SK-N-MC (cell line): ENCODE data around the gene STON1.
"Not testable (repeated sequence)": the region's sequence is repeated elsewhere in the genome, so short reads cannot be mapped to it uniquely, and the experiment has no call there.

ENCODE experiments used
- DNase-seq: peaks from one replicate; pipeline ENCODE4 v3.0.0-alpha.2; 2011; ENCODE audit warnings: low read depth, low spot score
- H3K27ac ChIP-seq: fragments of 200-600 bp; sonication (generic); 2 replicates; pipeline ENCODE4 v1.5.1; 2016; ENCODE audit warnings: mixed run types
- H3K36me3 ChIP-seq: fragments of 200-600 bp; sonication (generic); 2 replicates; pipeline ENCODE4 v1.6.1; 2017; ENCODE audit warnings: antibody characterized with exemption, low read length, mixed read lengths; ENCODE audit not compliant: insufficient read depth
- H3K4me3 ChIP-seq: fragments of 200-600 bp; sonication (generic); 2 replicates; pipeline ENCODE4 v1.5.1; 2016
- H3K9ac ChIP-seq: fragments of 200-600 bp; sonication (generic); 2 replicates; pipeline ENCODE4 v1.8.0; 2017; ENCODE audit warnings: mixed run types, mixed read lengths; ENCODE audit not compliant: insufficient read length
- H3K9me3 ChIP-seq: fragments of 200-600 bp; sonication (generic); 2 replicates; pipeline ENCODE4 v1.6.1; 2017; ENCODE audit warnings: low read depth, mild to moderate bottlenecking, antibody characterized with exemption, low read length, moderate library complexity, mixed read lengths
- EZH2 ChIP-seq: fragments of 200-600 bp; sonication (generic); IDR thresholded peaks from one replicate; pipeline ENCODE4 v1.6.1; 2017; ENCODE audit warnings: antibody characterized with exemption
- FOXP2 ChIP-seq: optimal IDR thresholded peaks from 2 replicates; pipeline ENCODE3; 2011; ENCODE audit warnings: mild to moderate bottlenecking, moderate library complexity; ENCODE audit not compliant: insufficient read depth; ENCODE audit errors: extremely low read length, control extremely low read depth
- POLR2AphosphoS5 ChIP-seq: IDR thresholded peaks from 2 replicates; pipeline ENCODE4 v1.6.1; 2012; ENCODE audit warnings: mild to moderate bottlenecking, low read depth, low read length, borderline replicate concordance

Gene STON1

DNA sequence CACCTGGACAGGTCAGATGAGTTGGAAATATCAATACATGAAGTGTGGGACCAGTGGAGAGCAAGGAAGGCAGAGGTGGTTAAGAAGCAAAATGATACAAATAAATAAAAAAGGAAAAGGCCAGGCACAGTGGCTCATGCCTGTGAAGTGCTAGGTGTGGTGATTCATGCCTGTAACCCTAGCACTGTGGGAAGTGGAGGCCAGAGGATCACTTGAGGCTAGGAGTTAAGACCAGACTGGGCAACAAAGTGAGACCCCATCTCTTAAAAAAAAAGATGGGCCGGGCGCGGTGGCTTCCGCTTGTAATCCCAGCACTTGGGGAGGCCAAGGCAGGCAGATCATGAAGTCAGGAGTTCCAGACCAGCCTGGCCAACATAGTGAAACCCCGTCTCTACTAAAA, 2.9 kb downstream of the STON1 start:
- no peaks in the 10 kb centered on the region for H3K36me3 ChIP-seq
- H3K9me3 ChIP-seq: no peaks in the 10 kb centered on the region
- TF ChIP-seq FOXP2: no peak
- no peak for TF ChIP-seq POLR2AphosphoS5
- no peak overlapping the region for H3K9ac ChIP-seq
- peak overlapping the region; percentile 60; the same call in 1 of the 2 replicates for H3K27ac ChIP-seq
- H3K4me3 ChIP-seq: no peak overlapping the region
- DNase-seq: no peak

DNA sequence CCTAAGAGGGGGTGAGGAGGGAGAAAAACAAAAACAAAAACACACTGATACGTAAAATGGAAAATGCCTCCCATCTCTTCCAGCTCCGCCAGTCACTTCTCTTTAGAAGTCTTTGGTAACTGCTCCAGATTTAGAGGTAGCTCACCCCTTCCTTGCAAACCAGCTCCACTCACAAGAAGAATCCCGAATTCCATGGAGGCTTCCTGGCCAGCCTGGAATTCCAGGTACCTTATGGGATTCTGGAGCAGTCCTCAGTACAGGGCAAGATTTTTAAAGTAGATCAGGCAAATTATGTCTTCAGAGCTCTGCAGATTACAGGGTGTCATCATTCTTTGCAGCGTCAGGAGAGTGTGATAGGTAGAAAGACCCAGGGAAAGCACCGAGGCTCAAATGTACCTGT, 4.8 kb downstream of the STON1 start:
- Histone ChIP-seq H3K4me3 (no peak overlapping the region), H3K9me3 (no peaks in the 10 kb centered on the region), H3K27ac (no peak overlapping the region), H3K36me3 (no peaks in the 10 kb centered on the region), H3K9ac (no peak overlapping the region)
- TF ChIP-seq POLR2AphosphoS5: no peak
- no peak for TF ChIP-seq EZH2
- TF ChIP-seq FOXP2: no peak
- no peak for DNase-seq

DNA sequence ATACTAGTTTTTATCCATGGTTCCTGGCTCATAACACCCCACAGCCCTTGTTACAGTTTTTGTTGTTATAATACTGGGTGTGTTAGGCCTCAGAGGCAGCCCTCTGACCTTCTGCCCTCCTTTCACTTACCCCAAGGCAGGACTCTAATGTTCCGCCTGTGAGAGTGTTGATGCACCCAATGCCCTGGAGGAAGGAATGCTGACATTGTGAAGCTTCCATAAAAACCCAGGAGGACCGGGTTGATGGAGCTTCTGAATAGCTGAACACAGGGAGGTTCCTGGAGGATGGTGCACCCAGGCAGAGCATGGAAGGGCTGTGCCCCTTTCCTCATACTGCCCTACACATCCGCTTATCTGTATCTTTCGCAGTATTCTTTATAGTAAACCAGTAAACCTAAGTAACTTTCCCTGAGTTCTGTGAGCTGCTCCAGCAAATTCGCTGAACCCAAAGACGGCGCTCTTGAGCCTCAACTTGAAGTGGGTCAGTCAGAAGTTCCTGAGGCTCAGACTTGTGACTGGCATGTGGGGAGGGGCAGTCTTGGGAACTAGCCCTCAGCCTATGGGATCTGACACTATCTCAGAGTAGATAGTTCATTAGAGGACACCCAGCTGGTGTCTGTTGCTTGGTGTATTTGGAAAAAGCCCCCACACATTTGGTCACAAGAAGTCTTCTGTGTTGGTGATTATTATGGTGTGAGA, 10.4 kb downstream of the STON1 start:
- Histone ChIP-seq H3K9me3 (no peaks in the 10 kb centered on the region), H3K4me3 (no peak overlapping the region), H3K36me3 (no peaks in the 10 kb centered on the region), H3K9ac (no peak overlapping the region), H3K27ac (no peak overlapping the region)
- DNase-seq: no peak
- TF ChIP-seq EZH2: no peak

DNA sequence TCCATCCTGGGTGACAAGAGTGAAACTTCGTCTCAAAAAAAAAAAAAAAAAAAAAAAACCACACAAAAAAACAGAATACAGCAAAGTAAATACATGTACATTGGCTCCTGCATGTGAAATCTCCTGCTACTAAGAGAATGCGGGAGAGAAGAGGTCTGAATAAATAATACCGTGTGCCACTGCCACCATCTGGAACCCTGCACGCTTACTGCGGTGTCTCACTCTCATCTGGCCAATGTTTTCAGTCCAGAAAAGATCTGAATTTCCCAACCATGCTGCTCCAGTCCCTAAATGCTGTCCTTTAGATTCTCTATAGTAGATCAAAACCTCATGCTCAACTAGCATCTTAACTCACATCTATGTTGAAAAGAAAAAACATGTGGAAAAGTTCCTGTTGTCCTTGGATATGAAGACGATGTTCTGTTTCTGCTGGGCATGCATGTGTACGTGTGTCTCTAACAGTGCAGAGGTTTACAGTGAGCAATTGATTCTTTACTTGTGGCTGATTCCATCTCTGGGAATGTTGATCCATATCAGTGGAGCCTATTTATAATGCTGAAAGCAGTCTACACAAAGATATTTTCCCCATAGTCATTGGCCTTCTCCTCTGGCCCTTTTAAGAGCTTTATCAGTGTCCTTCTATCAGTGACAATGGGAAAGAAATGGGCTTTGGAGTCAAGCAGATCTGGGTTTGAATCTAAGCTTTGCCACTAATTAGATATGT, 11.9 kb downstream of the STON1 start:
- Histone ChIP-seq H3K9me3 (no peaks in the 10 kb centered on the region), H3K9ac (no peak overlapping the region), H3K27ac (no peak overlapping the region), H3K36me3 (no peaks in the 10 kb centered on the region), H3K4me3 (no peak overlapping the region)
- DNase-seq: no peak
- TF ChIP-seq FOXP2 (no peak), POLR2AphosphoS5 (no peak), EZH2 (no peak)

DNA sequence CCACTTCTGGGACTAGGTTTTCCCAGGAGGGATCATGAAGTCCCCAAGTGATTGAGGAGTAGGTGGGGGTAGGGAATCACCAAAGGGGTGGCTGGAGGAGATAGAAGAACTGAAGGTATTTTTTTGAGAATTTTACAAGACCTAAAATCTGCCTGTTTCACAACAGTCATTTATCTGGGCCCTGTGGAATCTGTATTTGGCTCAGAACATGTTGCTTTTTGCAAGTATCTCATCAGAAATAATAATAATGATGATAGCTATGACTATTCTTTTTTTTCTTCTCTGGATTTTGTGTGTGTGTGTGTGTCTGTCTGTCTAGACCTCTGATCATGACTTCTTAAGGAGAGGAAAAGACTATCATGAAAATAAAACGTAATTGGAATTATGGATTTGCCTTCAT, 13.9 kb downstream of the STON1 start:
- Histone ChIP-seq H3K36me3 (no peaks in the 10 kb centered on the region), H3K9ac (no peak overlapping the region), H3K27ac (no peak overlapping the region), H3K4me3 (no peak overlapping the region), H3K9me3 (no peaks in the 10 kb centered on the region)
- TF ChIP-seq EZH2 (no peak), FOXP2 (no peak), POLR2AphosphoS5 (no peak)
- no peak for DNase-seq

DNA sequence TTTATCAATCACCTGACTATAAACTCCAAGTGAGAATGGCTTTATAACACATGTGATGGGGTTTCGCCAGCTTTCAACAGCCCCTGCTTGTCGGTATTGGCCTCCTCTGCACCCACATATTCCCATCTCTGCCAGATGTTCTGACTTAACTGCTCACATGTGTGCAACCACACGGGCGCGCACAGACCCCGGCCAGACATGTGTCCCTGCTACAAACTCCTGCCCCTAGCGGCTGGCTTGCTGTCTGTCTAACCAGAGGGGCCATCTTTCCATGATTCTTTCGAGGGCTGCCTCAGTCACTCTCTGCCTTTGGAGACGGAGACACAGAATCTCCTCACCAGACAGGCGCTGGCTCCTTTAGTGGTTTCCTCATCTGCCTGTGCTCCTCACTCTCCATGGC, 15.3 kb downstream of the STON1 start:
- no peaks in the 10 kb centered on the region for H3K9me3 ChIP-seq
- H3K27ac ChIP-seq: no peak overlapping the region
- H3K9ac ChIP-seq: no peak overlapping the region
- H3K4me3 ChIP-seq: no peak overlapping the region
- H3K36me3 ChIP-seq: no peaks in the 10 kb centered on the region
- TF ChIP-seq FOXP2 (no peak), EZH2 (no peak), POLR2AphosphoS5 (no peak)
- DNase-seq: no peak

DNA sequence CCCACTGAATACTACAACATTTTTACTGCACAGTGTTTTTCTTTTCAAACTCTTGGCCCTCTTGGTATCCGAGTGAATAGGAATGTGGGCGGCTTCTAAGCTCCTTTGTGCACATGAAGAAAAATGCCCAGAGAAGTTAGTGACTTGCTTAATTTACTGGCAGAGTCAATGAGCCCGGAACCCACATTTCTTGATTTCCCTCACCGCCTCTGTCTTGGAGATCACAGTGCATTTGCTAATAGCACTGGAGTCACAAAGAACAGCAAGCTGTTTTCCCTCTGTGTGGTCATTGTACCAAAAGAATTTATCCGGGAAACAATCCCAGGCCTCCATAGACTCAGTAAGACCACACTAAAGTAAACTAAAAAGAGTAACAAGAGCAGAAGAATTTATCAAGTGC, 18.9 kb downstream of the STON1 start:
- Histone ChIP-seq H3K4me3 (no peak overlapping the region), H3K9ac (no peak overlapping the region), H3K27ac (no peak overlapping the region), H3K9me3 (no peaks in the 10 kb centered on the region), H3K36me3 (no peaks in the 10 kb centered on the region)
- DNase-seq: no peak
- TF ChIP-seq EZH2 (no peak), FOXP2 (no peak), POLR2AphosphoS5 (no peak)

DNA sequence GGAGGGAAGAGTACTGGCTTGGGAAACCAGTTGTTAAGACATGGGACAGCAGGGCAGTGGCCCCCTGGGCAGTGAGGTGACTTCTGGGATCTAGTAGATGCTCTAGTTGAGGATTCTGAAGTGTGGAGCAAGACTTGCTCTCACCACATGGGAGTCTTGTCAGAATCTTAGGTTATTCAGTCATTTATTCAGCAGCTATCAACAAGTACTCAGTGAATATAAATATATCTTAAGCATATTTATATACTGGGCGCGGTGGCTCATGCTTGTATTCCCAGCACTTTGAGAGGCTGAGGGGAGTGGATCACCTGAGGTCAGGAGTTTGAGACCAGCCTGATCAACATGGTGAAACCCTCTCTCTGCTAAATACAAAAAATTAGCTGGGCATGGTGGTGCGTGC, 20.0 kb downstream of the STON1 start:
- no peak overlapping the region for H3K4me3 ChIP-seq
- DNase-seq: no peak
- H3K9me3 ChIP-seq: no peaks in the 10 kb centered on the region
- no peaks in the 10 kb centered on the region for H3K36me3 ChIP-seq
- H3K9ac ChIP-seq: no peak overlapping the region
- H3K27ac ChIP-seq: no peak overlapping the region
- TF ChIP-seq POLR2AphosphoS5 (no peak), EZH2 (no peak), FOXP2 (no peak)

DNA sequence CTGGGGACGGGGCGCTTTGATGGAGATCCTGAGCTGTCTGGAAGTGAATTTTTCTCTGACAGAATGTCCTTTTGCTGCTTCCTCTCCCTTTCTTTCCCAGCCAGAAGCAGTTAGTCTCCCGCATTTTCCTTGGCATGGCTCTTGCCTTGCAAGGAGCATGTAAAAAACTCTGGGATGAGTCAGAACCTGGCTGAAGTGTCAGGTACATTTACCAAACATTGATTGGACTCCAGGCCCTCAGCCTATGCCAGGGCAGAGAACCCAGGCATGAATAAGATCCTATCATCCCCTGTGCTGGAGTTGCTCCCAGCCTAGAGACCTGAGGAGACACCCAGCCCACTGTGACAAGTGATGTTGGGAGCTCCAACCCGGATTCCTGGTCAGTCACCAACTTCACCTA, 21.6 kb downstream of the STON1 start:
- no peak for TF ChIP-seq POLR2AphosphoS5
- TF ChIP-seq EZH2: no peak
- TF ChIP-seq FOXP2: no peak
- H3K27ac ChIP-seq: no peak overlapping the region
- DNase-seq: no peak
- no peak overlapping the region for H3K9ac ChIP-seq
- H3K4me3 ChIP-seq: no peak overlapping the region
- H3K36me3 ChIP-seq: no peaks in the 10 kb centered on the region
- H3K9me3 ChIP-seq: no peaks in the 10 kb centered on the region

DNA sequence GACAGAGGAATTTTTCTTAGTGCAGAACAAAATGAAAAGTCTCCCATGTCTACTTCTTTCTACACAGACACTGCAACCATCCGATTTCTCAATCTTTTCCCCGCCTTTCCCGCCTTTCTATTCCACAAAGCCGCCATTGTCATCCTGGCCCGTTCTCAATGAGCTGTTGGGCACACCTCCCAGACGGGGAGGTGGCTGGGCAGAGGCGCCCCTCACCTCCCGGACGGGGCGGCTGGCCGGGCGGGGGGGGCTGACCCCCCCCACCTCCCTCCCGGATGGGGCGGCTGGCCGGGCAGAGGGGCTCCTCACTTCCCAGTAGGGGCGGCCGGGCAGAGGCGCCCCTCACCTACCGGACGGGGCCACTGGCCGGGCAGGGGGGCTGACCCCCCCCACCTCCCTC, 25.1 kb downstream of the STON1 start:
- not testable (repeated sequence) for H3K9ac ChIP-seq, H3K4me3 ChIP-seq, H3K27ac ChIP-seq, H3K36me3 ChIP-seq, DNase-seq, H3K9me3 ChIP-seq
